OCI-LY1 (cell line): ENCODE measurements around the gene TUBA1A.

ENCODE experiments used
- CTCF ChIP-seq: fragments of 200-600 bp; sonication (generic), shearing (Covaris generic); IDR thresholded peaks from 2 replicates; pipeline ENCODE4 v1.5.1; 2017; ENCODE audit warnings: mild to moderate bottlenecking, antibody characterized with exemption, low read length, moderate library complexity, mixed read lengths
- EZH2 ChIP-seq: fragments of 200-600 bp; sonication (generic), shearing (Covaris generic); IDR thresholded peaks from 2 replicates; pipeline ENCODE4 v1.8.0; 2017; ENCODE audit warnings: borderline replicate concordance, mixed run types, mild to moderate bottlenecking, antibody characterized with exemption, low read length, moderate library complexity, mixed read lengths

DNA sequence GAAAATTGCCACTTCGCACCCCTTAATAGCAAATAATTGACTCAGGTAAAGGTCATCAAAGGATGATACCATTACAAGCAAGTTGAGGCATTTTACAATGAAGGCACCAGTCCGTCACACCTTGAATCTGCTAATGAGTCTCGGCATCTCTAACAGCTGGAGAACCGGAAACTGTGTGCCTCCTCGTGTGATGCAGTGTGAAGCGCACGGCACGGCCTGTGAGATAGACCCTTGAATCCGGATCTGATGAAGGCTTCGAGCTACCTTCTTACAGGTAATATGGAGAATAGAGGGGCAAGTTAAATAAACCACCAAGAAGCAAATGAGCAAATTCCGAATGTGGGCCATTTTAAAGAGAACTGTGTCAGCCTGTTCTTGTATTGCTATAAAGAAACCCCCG, 19.8 kb upstream of the TUBA1A start:
- TF ChIP-seq CTCF: no peak
- TF ChIP-seq EZH2: no peak
